WTC11 (cell line): ENCODE measurements around the gene GPATCH4. TPM values are rescaled to one million over a fixed set of nuclear protein-coding genes. Genes with fewer than 3 reads are reported as not detected.

Experiments used
- ATAC-seq: fragments of 200-7000 bp; cut with Tn5 transposase; 2 replicates; pipeline ENCODE4 v1.10.0; 2021; ENCODE audit warnings: mild to moderate bottlenecking, moderate library complexity
- CTCF ChIA-PET: fragments of 300-600 bp; sonication (Branson Sonifier 250); formaldehyde crosslinking; loops from one replicate; lab custom pipeline; 2021; ENCODE audit warnings: antibody characterized with exemption; lab: Charles Lee
- POLR2A ChIA-PET: fragments of 350-600 bp; sonication (Branson Sonifier 250); formaldehyde crosslinking; loops from one replicate; lab custom pipeline; 2021; ENCODE audit warnings: antibody characterized with exemption; lab: Charles Lee
- DNase-seq: peaks from one replicate; pipeline ENCODE4 v3.0.0; 2021; ENCODE audit warnings: low spot score
- H3K27ac Mint-ChIP-seq: 2 replicates; pipeline ENCODE4 v1.8.0; 2021; ENCODE audit warnings: mixed read lengths
- H3K27me3 Mint-ChIP-seq: 2 replicates; pipeline ENCODE4 v1.8.0; 2021; ENCODE audit warnings: low read depth, mild to moderate bottlenecking, moderate library complexity, mixed read lengths
- H3K36me3 Mint-ChIP-seq: 2 replicates; pipeline ENCODE4 v1.8.0; 2021; ENCODE audit warnings: mixed read lengths
- H3K4me1 Mint-ChIP-seq: 2 replicates; pipeline ENCODE4 v1.8.0; 2022; ENCODE audit warnings: mixed read lengths
- H3K4me3 Mint-ChIP-seq: 2 replicates; pipeline ENCODE4 v1.8.0; 2021; ENCODE audit warnings: mild to moderate bottlenecking, moderate library complexity, mixed read lengths
- H3K9me3 Mint-ChIP-seq: 2 replicates; pipeline ENCODE4 v1.8.0; 2021; ENCODE audit warnings: mixed read lengths
- AR ChIP-seq: fragments of 250-450 bp; sonication (Bioruptor Pico); IDR thresholded peaks from 2 replicates; pipeline ENCODE4 v1.9.0; 2021; ENCODE audit warnings: mild to moderate bottlenecking
- ATF3 ChIP-seq: sonication (generic); formaldehyde crosslinking; conservative IDR thresholded peaks from 2 replicates; pipeline ENCODE4 v1.8.1; 2022; ENCODE audit warnings: mild to moderate bottlenecking, missing genetic modification reagents
- CREB1 ChIP-seq: sonication (generic); formaldehyde crosslinking; IDR thresholded peaks from 2 replicates; pipeline ENCODE4 v1.8.0; 2023; ENCODE audit warnings: mild to moderate bottlenecking, missing genetic modification reagents
- E2F1 ChIP-seq: sonication (generic); formaldehyde crosslinking; IDR thresholded peaks from 2 replicates; pipeline ENCODE4 v1.8.0; 2022; ENCODE audit warnings: mild to moderate bottlenecking, missing genetic modification reagents
- E2F5 ChIP-seq: sonication (generic); formaldehyde crosslinking; IDR thresholded peaks from 2 replicates; pipeline ENCODE4 v1.8.1; 2022; ENCODE audit warnings: mild to moderate bottlenecking, moderate library complexity, missing genetic modification reagents
- FOXP4 ChIP-seq: sonication (generic); formaldehyde crosslinking; IDR thresholded peaks from 2 replicates; pipeline ENCODE4 v1.8.0; 2022; ENCODE audit warnings: mild to moderate bottlenecking, missing genetic modification reagents
- GABPB1 ChIP-seq: sonication (generic); formaldehyde crosslinking; IDR thresholded peaks from 2 replicates; pipeline ENCODE4 v1.8.1; 2023; ENCODE audit warnings: mild to moderate bottlenecking, missing genetic modification reagents
- NFATC4 ChIP-seq: fragments of 250-450 bp; sonication (Bioruptor Pico); IDR thresholded peaks from 2 replicates; pipeline ENCODE4 v1.9.0; 2021; ENCODE audit warnings: mild to moderate bottlenecking
- PREB ChIP-seq: sonication (generic); formaldehyde crosslinking; IDR thresholded peaks from 2 replicates; pipeline ENCODE4 v1.8.1; 2022; ENCODE audit warnings: mild to moderate bottlenecking, missing genetic modification reagents, moderate library complexity, borderline replicate concordance
- STAT6 ChIP-seq: sonication (generic); formaldehyde crosslinking; conservative IDR thresholded peaks from 2 replicates; pipeline ENCODE4 v1.8.1; 2023; ENCODE audit warnings: mild to moderate bottlenecking, low read depth, missing genetic modification reagents, moderate library complexity
- TCF7 ChIP-seq: sonication (generic); formaldehyde crosslinking; IDR thresholded peaks from 2 replicates; pipeline ENCODE4 v1.8.0; 2022; ENCODE audit warnings: mild to moderate bottlenecking, low read depth, missing genetic modification reagents, moderate library complexity
- TEAD1 ChIP-seq: sonication (generic); formaldehyde crosslinking; IDR thresholded peaks from 2 replicates; pipeline ENCODE4 v1.8.0; 2022; ENCODE audit warnings: mild to moderate bottlenecking, missing genetic modification reagents
- TP53 ChIP-seq: sonication (generic); formaldehyde crosslinking; IDR thresholded peaks from 2 replicates; pipeline ENCODE4 v1.8.1; 2023; ENCODE audit warnings: mild to moderate bottlenecking, missing genetic modification reagents
- ZBTB43 ChIP-seq: sonication (generic); formaldehyde crosslinking; IDR thresholded peaks from 2 replicates; pipeline ENCODE4 v1.8.1; 2023; ENCODE audit warnings: mild to moderate bottlenecking, missing genetic modification reagents
- ZNF396 ChIP-seq: fragments of 250-450 bp; sonication (Bioruptor Pico); IDR thresholded peaks from 2 replicates; pipeline ENCODE4 v1.8.0; 2021; ENCODE audit warnings: mild to moderate bottlenecking, moderate library complexity, borderline replicate concordance
- total RNA-seq: library from RNA; stranded (reverse); gene quantifications from 3 replicates; pipeline ENCODE4 v1.2.3, GENCODE V29; 2021

GPATCH4 gene
- total RNA-seq, 1 experiment from 2014 or later, result 50.1 TPM

GRCh38 chr1:156574039-156574633 is 27.1 kb downstream of the GPATCH4 start:
- DNase-seq (no peak), ATAC-seq (no peak)
- H3K4me3 Mint-ChIP-seq, result no peak overlapping the region
- peaks cover 5% of the 10 kb centered on the region; the same call in 1 of the 2 replicates for H3K36me3 Mint-ChIP-seq
- ChIA-PET CTCF (interaction anchor here (0.8 to 1.1 kb wide), 3 partner anchors 9 to 128 kb away, joined by 3 to 7 read pairs (median 3); no protein-coding TSS in a partner anchor), POLR2A (no interaction called here)
- no peaks in the 10 kb centered on the region; the same call in 1 of the 2 replicates for H3K27me3 Mint-ChIP-seq
- no peaks in the 10 kb centered on the region for H3K9me3 Mint-ChIP-seq
- TF ChIP-seq ZNF396 (no peak), FOXP4 (CRISPR knock-in tag) (no peak), TEAD1 (CRISPR knock-in tag) (no peak), TCF7 (CRISPR knock-in tag) (no peak), E2F5 (CRISPR knock-in tag) (no peak), GABPB1 (no peak), PREB (CRISPR knock-in tag) (no peak), E2F1 (CRISPR knock-in tag) (no peak), STAT6 (CRISPR knock-in tag) (no peak), AR (no peak), NFATC4 (CRISPR knock-in tag) (no peak), TP53 (CRISPR knock-in tag) (no peak), ATF3 (CRISPR knock-in tag) (no peak)
- no peak overlapping the region for H3K27ac Mint-ChIP-seq
- peaks cover 15% of the 10 kb centered on the region for H3K4me1 Mint-ChIP-seq

GRCh38 chr1:156572663-156573018 is 28.6 kb downstream of the GPATCH4 start:
- H3K4me1 Mint-ChIP-seq, result peaks cover 15% of the 10 kb centered on the region
- TF ChIP-seq ZBTB43 (CRISPR knock-in tag), result 0 out of 2 replicates have a peak, but pooled peaks have one; percentile 35
- TF ChIP-seq CREB1, result no peak
- H3K9me3 Mint-ChIP-seq, result no peaks in the 10 kb centered on the region
- ChIA-PET CTCF (interaction anchor here (0.9 to 2.3 kb wide), 6 partner anchors 12 to 107 kb away, joined by 3 to 15 read pairs (median 4); partner anchors contain the start of gene HAPLN2), POLR2A (no interaction called here)
- H3K36me3 Mint-ChIP-seq, result peaks cover 11% of the 10 kb centered on the region
- no peaks in the 10 kb centered on the region; the same call in 1 of the 2 replicates for H3K27me3 Mint-ChIP-seq
- no peak overlapping the region for H3K27ac Mint-ChIP-seq
- DNase-seq, result no peak
- ATAC-seq, result peak; percentile 15
- peak overlapping the region; percentile 99 for H3K4me3 Mint-ChIP-seq
